ENCODE measurements around the gene NDUFA7. TPM values are rescaled to one million over a fixed set of nuclear protein-coding genes. Genes with fewer than 3 reads are reported as not detected.

The NDUFA7 gene
- polyA plus RNA-seq, 2 of the 4 experiments (the other 2 are of a cell fraction), result 29.7 to 40.2 TPM

DNA sequence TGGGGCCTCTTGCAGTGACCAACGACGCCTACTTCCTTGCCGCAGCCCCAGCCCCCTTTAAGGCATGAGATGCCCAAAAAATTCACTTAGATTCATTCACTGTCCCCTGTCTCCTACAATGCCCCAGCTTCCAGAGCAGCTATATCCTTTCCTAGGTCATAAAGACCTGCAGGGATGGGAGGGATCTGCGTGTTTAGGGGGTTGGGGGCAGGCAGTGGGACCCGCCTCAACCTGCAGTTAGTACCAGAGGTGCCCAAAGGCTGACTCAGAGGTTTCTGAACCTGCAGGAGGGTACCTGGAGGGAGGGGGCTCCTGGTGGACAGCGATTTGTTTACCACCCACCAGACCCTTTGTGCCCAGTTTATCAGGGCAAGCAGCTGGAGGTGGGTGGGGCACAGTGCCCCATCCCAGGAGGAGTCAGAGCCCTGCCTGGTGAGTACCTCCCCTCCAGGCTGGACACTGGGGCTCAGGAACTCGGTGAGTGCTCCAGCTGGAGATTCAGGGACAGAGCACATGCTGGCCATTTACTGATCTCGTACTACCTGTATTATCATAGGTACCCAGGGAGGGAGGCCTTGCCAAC, 10.2 kb upstream of the NDUFA7 start:
- ChIA-PET POLR2A (no interaction called here), CTCF (no interaction called here)
- TF ChIP-seq, protein P1, sequence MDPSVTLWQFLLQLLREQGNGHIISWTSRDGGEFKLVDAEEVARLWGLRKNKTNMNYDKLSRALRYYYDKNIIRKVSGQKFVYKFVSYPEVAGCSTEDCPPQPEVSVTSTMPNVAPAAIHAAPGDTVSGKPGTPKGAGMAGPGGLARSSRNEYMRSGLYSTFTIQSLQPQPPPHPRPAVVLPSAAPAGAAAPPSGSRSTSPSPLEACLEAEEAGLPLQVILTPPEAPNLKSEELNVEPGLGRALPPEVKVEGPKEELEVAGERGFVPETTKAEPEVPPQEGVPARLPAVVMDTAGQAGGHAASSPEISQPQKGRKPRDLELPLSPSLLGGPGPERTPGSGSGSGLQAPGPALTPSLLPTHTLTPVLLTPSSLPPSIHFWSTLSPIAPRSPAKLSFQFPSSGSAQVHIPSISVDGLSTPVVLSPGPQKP (IDR thresholded peaks at IDR 0.05; ENCODE audit: low read depth, low read length), result no peak
- TF ChIP-seq, protein P2, sequence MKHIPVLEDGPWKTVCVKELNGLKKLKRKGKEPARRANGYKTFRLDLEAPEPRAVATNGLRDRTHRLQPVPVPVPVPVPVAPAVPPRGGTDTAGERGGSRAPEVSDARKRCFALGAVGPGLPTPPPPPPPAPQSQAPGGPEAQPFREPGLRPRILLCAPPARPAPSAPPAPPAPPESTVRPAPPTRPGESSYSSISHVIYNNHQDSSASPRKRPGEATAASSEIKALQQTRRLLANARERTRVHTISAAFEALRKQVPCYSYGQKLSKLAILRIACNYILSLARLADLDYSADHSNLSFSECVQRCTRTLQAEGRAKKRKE (CRISPR knock-in tag; IDR thresholded peaks at IDR 0.05; ENCODE audit: low read depth), result no peak
- no peak for TF ChIP-seq MYC (IDR thresholded peaks at IDR 0.05; ENCODE audit: borderline replicate concordance, low read length)
- TF ChIP-seq, protein P3, sequence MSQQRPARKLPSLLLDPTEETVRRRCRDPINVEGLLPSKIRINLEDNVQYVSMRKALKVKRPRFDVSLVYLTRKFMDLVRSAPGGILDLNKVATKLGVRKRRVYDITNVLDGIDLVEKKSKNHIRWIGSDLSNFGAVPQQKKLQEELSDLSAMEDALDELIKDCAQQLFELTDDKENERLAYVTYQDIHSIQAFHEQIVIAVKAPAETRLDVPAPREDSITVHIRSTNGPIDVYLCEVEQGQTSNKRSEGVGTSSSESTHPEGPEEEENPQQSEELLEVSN (IDR thresholded peaks at IDR 0.05; ENCODE audit: borderline replicate concordance, low read depth), result no peak
- no peak for TF ChIP-seq SREBF2 (IDR thresholded peaks at IDR 0.05)
- TF ChIP-seq ZSCAN20 (CRISPR knock-in tag; IDR thresholded peaks at IDR 0.05), result no peak
- H3K27ac ChIP-seq, result no peak overlapping the region
- H3K4me1 ChIP-seq, result peaks cover 7% of the 10 kb centered on the region; the same call in 2 of the 3 replicates
- H3K4me2 ChIP-seq, result no peak overlapping the region
- no peak overlapping the region for H3K4me3 ChIP-seq
- no peak for FAIRE-seq
- ATAC-seq, result no peak
- no peaks in the 10 kb centered on the region for H3K9me3 ChIP-seq
- WGBS (ENCODE audit: missing lambda C conversion rate), result 85% methylated on average over 7 of the region's 8 CpGs
- DNase-seq (ENCODE audit: low read depth in 1 of 2, low spot score in 1 of 2), result no peak

DNA sequence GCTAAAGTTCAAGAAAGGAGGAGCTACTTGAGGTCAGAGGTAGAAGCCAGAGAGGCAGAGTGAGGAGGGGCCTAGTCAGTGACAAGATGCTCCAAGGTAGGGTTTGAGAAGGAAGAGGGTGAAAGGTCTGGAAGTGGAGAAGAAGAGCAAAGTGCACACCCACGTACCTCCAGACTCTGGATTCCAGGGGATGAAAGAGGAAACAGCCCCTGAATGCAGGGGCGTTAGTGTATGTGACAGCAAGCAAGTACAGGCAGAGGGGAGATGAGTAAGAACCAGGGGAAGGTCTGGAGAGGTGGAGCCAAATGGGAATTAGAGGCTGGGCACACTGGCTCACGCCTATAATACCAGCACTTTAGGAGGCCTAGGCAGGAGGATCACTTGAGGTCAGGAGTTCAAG, 8.8 kb upstream of the NDUFA7 start:
- H3K4me1 ChIP-seq, result peaks cover 7% of the 10 kb centered on the region; the same call in 2 of the 3 replicates
- FAIRE-seq, result no peak
- DNase-seq (ENCODE audit: low read depth in 1 of 2, low spot score in 1 of 2), result no peak
- POLR2A ChIA-PET, result no interaction called here
- ATAC-seq, result no peak
- WGBS (ENCODE audit: missing lambda C conversion rate), result 44% methylated on average over 3 of the region's 3 CpGs
- no peaks in the 10 kb centered on the region for H3K9me3 ChIP-seq
- H3K4me3 ChIP-seq, result no peak overlapping the region
- TF ChIP-seq JUNB (IDR thresholded peaks at IDR 0.05), result no peak
- TF ChIP-seq EP300 (IDR thresholded peaks at IDR 0.05), result no peak
- no peak for TF ChIP-seq POLR2A (IDR thresholded peaks at IDR 0.05; ENCODE audit: low read length)
- TF ChIP-seq RCOR1 (IDR thresholded peaks at IDR 0.05; ENCODE audit: low read depth, low read length), result no peak
- TF ChIP-seq EHMT2 (IDR thresholded peaks at IDR 0.05; ENCODE audit: low read depth), result no peak
- TF ChIP-seq BHLHE40 (IDR thresholded peaks at IDR 0.05; ENCODE audit: low read depth, low read length), result no peak
- H3K4me2 ChIP-seq, result no peak overlapping the region
- H3K27ac ChIP-seq, result no peak overlapping the region
- CTCF ChIA-PET, result no interaction called here

DNA sequence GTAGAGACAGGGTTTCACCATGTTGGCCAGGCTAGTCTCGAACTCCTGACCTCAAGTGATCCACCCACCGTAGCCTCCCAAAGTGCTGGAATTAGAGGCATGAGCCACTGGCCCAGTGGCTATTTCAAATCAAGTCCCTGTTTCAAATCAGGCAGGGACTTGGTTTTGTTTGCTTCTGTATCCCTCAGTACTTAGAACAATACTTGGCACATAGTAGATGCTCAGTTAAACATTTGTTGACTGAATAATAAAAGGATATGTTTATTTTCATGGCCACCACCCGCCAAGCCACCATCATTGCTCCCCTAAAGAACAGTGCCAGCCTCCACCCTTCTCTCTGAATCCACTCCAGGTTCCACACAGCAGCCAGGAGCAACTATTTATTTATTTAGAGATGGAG, 4.3 kb upstream of the NDUFA7 start:
- 74% methylated on average over 3 of the region's 3 CpGs for WGBS (ENCODE audit: missing lambda C conversion rate)
- Histone ChIP-seq H3K4me1 (peaks cover 13% of the 10 kb centered on the region), H3K4me3 (no peak overlapping the region), H3K27ac (no peak overlapping the region), H3K4me2 (no peak overlapping the region), H3K9me3 (no peaks in the 10 kb centered on the region)
- CTCF ChIA-PET, result interaction anchor here (0.5 to 2.5 kb wide), 3 partner anchors 10 to 29 kb away, joined by 3 to 14 read pairs (median 9); no protein-coding TSS in a partner anchor
- ATAC-seq (no peak), DNase-seq (ENCODE audit: low read depth in 1 of 2, low spot score in 1 of 2) (no peak), FAIRE-seq (no peak)
- no peak for TF ChIP-seq HOXB5 (CRISPR knock-in tag; IDR thresholded peaks at IDR 0.05)
- POLR2A ChIA-PET, result no interaction called here

DNA sequence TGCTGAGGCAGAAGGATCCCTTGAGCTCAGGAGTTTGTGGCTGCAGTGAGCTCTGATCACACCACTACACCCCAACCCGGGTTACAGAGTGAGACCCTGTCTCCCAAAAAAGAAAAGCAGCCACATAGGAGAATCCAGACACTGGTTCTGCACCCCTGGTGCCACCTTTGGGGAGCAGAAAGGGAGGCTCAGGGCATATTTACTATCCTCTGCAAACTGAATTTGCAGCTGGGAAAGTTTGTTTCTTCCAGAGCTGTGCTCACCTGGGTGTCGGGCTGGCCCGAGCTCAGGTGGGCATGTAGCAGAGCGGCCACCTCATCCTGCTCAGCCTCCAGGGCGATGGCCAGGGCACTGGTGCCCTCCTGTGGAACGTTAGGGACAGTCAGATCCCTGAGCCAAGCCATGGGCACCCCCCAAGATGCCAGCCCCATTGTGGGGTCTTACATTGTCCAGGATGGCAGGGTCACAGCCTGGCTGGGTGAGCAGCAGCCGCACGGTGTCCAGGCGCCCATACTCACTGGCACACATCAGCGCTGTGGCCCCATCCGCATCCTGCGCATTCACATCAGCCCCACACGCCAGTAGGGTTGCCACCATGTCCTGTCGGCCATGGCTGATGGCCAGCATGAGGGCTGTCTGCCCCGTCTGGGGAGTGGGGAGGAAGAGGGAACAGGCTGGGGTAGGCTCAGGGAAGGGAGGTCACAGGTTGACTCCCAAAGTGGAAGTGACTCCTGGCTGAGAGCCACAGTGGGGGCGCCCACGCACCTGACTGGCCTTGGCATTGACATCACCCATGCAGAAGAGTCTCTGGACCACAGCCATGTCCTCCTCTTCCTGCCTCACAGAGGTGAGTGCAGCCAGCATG, 3.2 kb upstream of the NDUFA7 start:
- DNase-seq (ENCODE audit: low read depth in 1 of 2, low spot score in 1 of 2) (no peak), ATAC-seq (peak; percentile 15 to 19; a peak in 2 of 6 replicates), FAIRE-seq (no peak)
- H3K27ac ChIP-seq, result no peak overlapping the region
- ChIA-PET POLR2A (interaction anchor here (2.0 kb wide), 1 partner anchor 11 kb away, joined by 17 read pairs; no protein-coding TSS in a partner anchor), CTCF (interaction anchor here (1.0 to 2.5 kb wide), 3 partner anchors 10 to 30 kb away, joined by 3 to 14 read pairs (median 5); no protein-coding TSS in a partner anchor)
- peak; percentile 64; the same call in 1 of the 2 replicates for TF ChIP-seq POLR2AphosphoS2 (conservative IDR thresholded peaks at IDR 0.05; ENCODE audit: low read length)
- TF ChIP-seq, protein P3 (IDR thresholded peaks at IDR 0.05; ENCODE audit: borderline replicate concordance, low read depth), result no peak
- TF ChIP-seq, protein P4, sequence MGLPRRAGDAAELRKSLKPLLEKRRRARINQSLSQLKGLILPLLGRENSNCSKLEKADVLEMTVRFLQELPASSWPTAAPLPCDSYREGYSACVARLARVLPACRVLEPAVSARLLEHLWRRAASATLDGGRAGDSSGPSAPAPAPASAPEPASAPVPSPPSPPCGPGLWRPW (IDR thresholded peaks at IDR 0.05), result no peak
- no peak for TF ChIP-seq RNF2 (IDR thresholded peaks at IDR 0.05; ENCODE audit: borderline replicate concordance, low read depth)
- no peak for TF ChIP-seq CEBPB (IDR thresholded peaks at IDR 0.05)
- TF ChIP-seq POLR2A (IDR thresholded peaks at IDR 0.05; ENCODE audit: low read length), result peak; percentile 5; the same call in 1 of the 2 replicates
- 0 out of 5 replicates have a peak, but pooled peaks of 1 of the 2 experiments have one; percentile 32 for TF ChIP-seq JUN (IDR thresholded peaks at IDR 0.05)
- no peaks in the 10 kb centered on the region for H3K9me3 ChIP-seq
- H3K4me1 ChIP-seq, result peaks cover 22% of the 10 kb centered on the region
- no peak overlapping the region; the same call in 2 of the 3 replicates for H3K4me2 ChIP-seq
- 80% methylated on average over 1 of the region's 17 CpGs for WGBS (ENCODE audit: missing lambda C conversion rate)
- no peak overlapping the region for H3K4me3 ChIP-seq

Data from A549 (cell line).